Neural crest cell (in vitro differentiated cells): ENCODE data around the gene CELA2A. TPM values are rescaled to one million over a fixed set of nuclear protein-coding genes. Genes with fewer than 3 reads are reported as not detected.
"Not testable (repeated sequence)": the region's sequence is repeated elsewhere in the genome, so short reads cannot be mapped to it uniquely, and the experiment has no call there.

Experiments
- DNase-seq: peaks from one replicate; pipeline ENCODE4 v3.0.0; 2021; ENCODE audit warnings: low read depth, mixed read lengths, low spot score
- H3K27ac Mint-ChIP-seq: one replicate; pipeline ENCODE4 v1.8.0; 2021; ENCODE audit warnings: mild to moderate bottlenecking, mixed read lengths; ENCODE audit not compliant: unreplicated experiment
- H3K27me3 Mint-ChIP-seq: 2 replicates; pipeline ENCODE4 v1.8.0; 2021; ENCODE audit warnings: low read depth, mild to moderate bottlenecking, mixed read lengths
- H3K36me3 Mint-ChIP-seq: 2 replicates; pipeline ENCODE4 v1.8.0; 2021; ENCODE audit warnings: low read depth, mild to moderate bottlenecking, mixed read lengths
- H3K4me1 Mint-ChIP-seq: 2 replicates; pipeline ENCODE4 v1.8.0; 2021; ENCODE audit warnings: mixed read lengths
- H3K4me3 Mint-ChIP-seq: one replicate; pipeline ENCODE4 v1.8.0; 2021; ENCODE audit warnings: mild to moderate bottlenecking, mixed read lengths
- H3K9me3 Mint-ChIP-seq: 2 replicates; pipeline ENCODE4 v1.8.0; 2021; ENCODE audit warnings: mixed read lengths
- CTCF ChIP-seq: fragments of 200-600 bp; sonication (generic); conservative IDR thresholded peaks from 2 replicates; pipeline ENCODE4 v1.5.0; 2021; ENCODE audit warnings: antibody characterized with exemption, mild to moderate bottlenecking
- total RNA-seq: library from RNA; stranded (reverse); gene quantifications from 2 replicates; pipeline ENCODE4 v1.2.1, GENCODE V29; 2021

The CELA2A gene
- total RNA-seq, 1 donor from 2014 or later = not detected

GRCh38 chr1:15426492-15427279 is 29.8 kb upstream of the CELA2A start:
- no peaks in the 10 kb centered on the region for H3K27me3 Mint-ChIP-seq
- no peaks in the 10 kb centered on the region for H3K36me3 Mint-ChIP-seq
- no peaks in the 10 kb centered on the region for H3K9me3 Mint-ChIP-seq
- DNase-seq = no peak
- H3K27ac Mint-ChIP-seq = peak overlapping the region; percentile 57
- H3K4me3 Mint-ChIP-seq = no peak overlapping the region
- peaks cover 13% of the 10 kb centered on the region for H3K4me1 Mint-ChIP-seq
- TF ChIP-seq CTCF = no peak

GRCh38 chr1:15427280-15427666 is 29.3 kb upstream of the CELA2A start:
- TF ChIP-seq CTCF = no peak
- Mint-ChIP-seq H3K4me3 (no peak overlapping the region), H3K9me3 (no peaks in the 10 kb centered on the region), H3K36me3 (no peaks in the 10 kb centered on the region), H3K4me1 (peaks cover 11% of the 10 kb centered on the region), H3K27me3 (no peaks in the 10 kb centered on the region), H3K27ac (no peak overlapping the region)
- no peak for DNase-seq

GRCh38 chr1:15428252-15428651 is 28.3 kb upstream of the CELA2A start:
- peaks cover 11% of the 10 kb centered on the region for H3K4me1 Mint-ChIP-seq
- H3K4me3 Mint-ChIP-seq, H3K36me3 Mint-ChIP-seq, H3K27ac Mint-ChIP-seq, DNase-seq, H3K9me3 Mint-ChIP-seq, H3K27me3 Mint-ChIP-seq: not testable (repeated sequence)

GRCh38 chr1:15428815-15429435 is 27.6 kb upstream of the CELA2A start:
- Mint-ChIP-seq H3K4me3 (no peak overlapping the region), H3K9me3 (no peaks in the 10 kb centered on the region), H3K36me3 (no peaks in the 10 kb centered on the region), H3K27ac (no peak overlapping the region), H3K27me3 (no peaks in the 10 kb centered on the region), H3K4me1 (peaks cover 11% of the 10 kb centered on the region)
- no peak for DNase-seq
- no peak for TF ChIP-seq CTCF

- Mint-ChIP-seq H3K4me1 (peaks cover 9% of the 10 kb centered on the region), H3K9me3 (no peaks in the 10 kb centered on the region)
- no peak for DNase-seq
Measured at GRCh38 chr1:15429701-15430149, 26.8 kb upstream of the CELA2A start.

More at GRCh38 chr1:15429701-15430149, 26.8 kb upstream of the CELA2A start:
- Mint-ChIP-seq H3K36me3 (no peaks in the 10 kb centered on the region), H3K4me3 (no peak overlapping the region), H3K27ac (peak overlapping the region; percentile 43), H3K27me3 (no peaks in the 10 kb centered on the region)
- TF ChIP-seq CTCF = no peak
